Keratinocyte (primary cell): ENCODE data around the gene ARHGEF16. TPM values are rescaled to one million over a fixed set of nuclear protein-coding genes. Genes with fewer than 3 reads are reported as not detected.

Experiments used
- DNase-seq: peaks from one replicate; pipeline ENCODE4 v3.0.0-alpha.2; 2011; ENCODE audit warnings: low read depth, missing footprints, low spot score
- FAIRE-seq: peaks from 2 replicates; lab custom pipeline; 2011; peaks lifted over from hg19 to GRCh38; lab: Jason Lieb, UNC
- H2AFZ ChIP-seq: 2 replicates; pipeline ENCODE4 v1.6.0; 2012; ENCODE audit warnings: low read length, control low read depth, inconsistent platforms; ENCODE audit not compliant: control insufficient read depth
- H3K27ac ChIP-seq: 2 replicates; pipeline ENCODE4 v1.5.1; 2011; ENCODE audit warnings: low read length; ENCODE audit not compliant: control insufficient read depth, insufficient read depth
- H3K27me3 ChIP-seq: 3 replicates; pipeline ENCODE4 v1.6.0; 2011; ENCODE audit warnings: low read length; ENCODE audit not compliant: control insufficient read depth, insufficient read depth; ENCODE audit errors: extremely low read depth
- H3K36me3 ChIP-seq, 2 experiments: 2 replicates in 1 of 2; 3 replicates in 1 of 2; pipeline ENCODE4 v1.5.1; 2011; ENCODE audit warnings: low read length in 2 of 2, mild to moderate bottlenecking in 1 of 2; ENCODE audit not compliant: control insufficient read depth in 2 of 2, insufficient read depth in 2 of 2; ENCODE audit errors: extremely low read depth in 1 of 2
- H3K4me1 ChIP-seq: 3 replicates; pipeline ENCODE4 v1.5.1; 2011; ENCODE audit warnings: low read length; ENCODE audit not compliant: control insufficient read depth, insufficient read depth; ENCODE audit errors: extremely low read depth
- H3K4me2 ChIP-seq: 3 replicates; pipeline ENCODE4 v1.6.0; 2011; ENCODE audit warnings: low read depth, low read length; ENCODE audit not compliant: control insufficient read depth, insufficient read depth; ENCODE audit errors: extremely low read depth
- H3K4me3 ChIP-seq, 3 experiments: fragments of 200-600 bp in 1 of 3; sonication (generic) in 1 of 3; 2 replicates in 2 of 3; 3 replicates in 1 of 3; pipeline ENCODE4 v1.5.1; 2011 to 2016; ENCODE audit warnings: low read length in 3 of 3, mild to moderate bottlenecking in 3 of 3, control low read depth in 2 of 3, inconsistent platforms in 1 of 3, low read depth in 1 of 3, mixed read lengths in 1 of 3, mixed run types in 1 of 3, moderate library complexity in 1 of 3; ENCODE audit not compliant: control insufficient read depth in 2 of 3, insufficient read depth in 2 of 3; ENCODE audit errors: extremely low read depth in 1 of 3
- H3K79me2 ChIP-seq: 2 replicates; pipeline ENCODE4 v1.6.0; 2012; ENCODE audit warnings: low read length; ENCODE audit not compliant: control insufficient read depth, insufficient read depth
- H3K9ac ChIP-seq: 3 replicates; pipeline ENCODE4 v1.6.0; 2011; ENCODE audit warnings: low read length; ENCODE audit not compliant: control insufficient read depth, insufficient read depth; ENCODE audit errors: extremely low read depth
- H3K9me1 ChIP-seq: 3 replicates; pipeline ENCODE4 v1.6.0; 2011; ENCODE audit warnings: low read length; ENCODE audit not compliant: control insufficient read depth, insufficient read depth; ENCODE audit errors: extremely low read depth
- H3K9me3 ChIP-seq: 2 replicates; pipeline ENCODE4 v1.5.1; 2012; ENCODE audit warnings: low read depth, low read length; ENCODE audit not compliant: control insufficient read depth
- H4K20me1 ChIP-seq: 3 replicates; pipeline ENCODE4 v1.6.0; 2011; ENCODE audit warnings: low read length; ENCODE audit not compliant: control insufficient read depth, insufficient read depth; ENCODE audit errors: extremely low read depth
- CTCF ChIP-seq, 3 experiments: IDR thresholded peaks in 1 of 3; conservative IDR thresholded peaks in 1 of 3; optimal IDR thresholded peaks in 1 of 3; 2 replicates in 2 of 3; 3 replicates in 1 of 3; pipeline versions ENCODE3 to v1.5.1; 2011; ENCODE audit warnings: low read length in 3 of 3, mild to moderate bottlenecking in 3 of 3, moderate library complexity in 2 of 3, control low read depth in 1 of 3, inconsistent platforms in 1 of 3; ENCODE audit not compliant: insufficient read depth in 2 of 3; ENCODE audit errors: extremely low read depth in 1 of 3
- EZH2 ChIP-seq: IDR thresholded peaks from one replicate; pipeline ENCODE4 v1.6.1; 2012; ENCODE audit warnings: inconsistent platforms, mild to moderate bottlenecking, low read length, moderate library complexity
- dilution Hi-C: fragments of 300-500 bp; cut with MboI; formaldehyde crosslinking; loops from one replicate; pipeline ENCODE4 v1.7.0; 2020; ENCODE audit warnings: low sequenced_read_pairs; ENCODE audit not compliant: extremely low pct_ligation_motif_present
- polyA plus RNA-seq, 5 experiments: library from polyadenylated mRNA; depleted of rRNA in 3 of 5; stranded (reverse) in 3 of 5; stranded (forward) in 1 of 5; unstranded in 1 of 5; fragments of >200 nt; gene quantifications; 1 replicate in 1 of 5; 2 replicates in 3 of 5; 3 replicates in 1 of 5; pipeline versions ENCODE4 v1.2.1 to v1.2.3, GENCODE V29; 2011 to 2012; ENCODE audit warnings: missing spikeins in 2 of 5, low read depth in 1 of 5, low replicate concordance in 1 of 5

Gene ARHGEF16
- polyA plus RNA-seq, 1 donor (not counting 4 experiments of a cell fraction or from before 2014, with no cell fraction given) = 6.2 TPM

DNA sequence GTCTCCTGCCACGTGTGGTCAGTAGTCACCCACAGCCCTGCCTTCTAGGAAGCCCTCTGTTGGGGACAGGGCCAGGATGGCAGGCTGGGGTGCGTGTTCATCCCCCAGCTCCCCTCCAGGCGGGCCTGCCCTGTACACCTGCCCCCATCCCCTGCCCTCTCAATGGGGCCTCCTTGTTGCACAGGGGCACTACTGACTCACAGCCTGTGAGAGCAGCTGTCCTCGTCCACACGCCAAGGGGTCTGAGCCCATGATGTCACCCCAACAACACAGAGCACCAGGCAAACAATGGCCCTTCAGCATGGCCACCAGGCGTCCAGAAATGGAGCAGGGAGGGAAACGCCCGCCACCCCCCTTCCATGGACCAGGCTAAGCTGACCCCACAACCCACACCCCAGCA is 64.3 kb downstream of the ARHGEF16 start:
- Histone ChIP-seq H3K4me3 (no peak overlapping the region), H3K9ac (no peak overlapping the region), H3K36me3 (no peaks in the 10 kb centered on the region), H3K9me3 (no peaks in the 10 kb centered on the region), H3K4me2 (no peak overlapping the region), H3K27ac (no peak overlapping the region), H4K20me1 (no peaks in the 10 kb centered on the region), H3K4me1 (no peaks in the 10 kb centered on the region), H2AFZ (no peak overlapping the region), H3K27me3 (no peaks in the 10 kb centered on the region), H3K9me1 (no peaks in the 10 kb centered on the region), H3K79me2 (no peaks in the 10 kb centered on the region)
- no peak for FAIRE-seq
- dilution Hi-C loops = no loop called here
- DNase-seq = no peak
- TF ChIP-seq CTCF (optimal IDR thresholded peaks at IDR 0.05 in 1 of 3, IDR thresholded peaks at IDR 0.05 in 1 of 3, conservative IDR thresholded peaks at IDR 0.05 in 1 of 3; ENCODE audit: extremely low read depth in 1 of 3, insufficient read depth in 2 of 3, low read length in 3 of 3) = no peak
- TF ChIP-seq EZH2 = no peak

DNA sequence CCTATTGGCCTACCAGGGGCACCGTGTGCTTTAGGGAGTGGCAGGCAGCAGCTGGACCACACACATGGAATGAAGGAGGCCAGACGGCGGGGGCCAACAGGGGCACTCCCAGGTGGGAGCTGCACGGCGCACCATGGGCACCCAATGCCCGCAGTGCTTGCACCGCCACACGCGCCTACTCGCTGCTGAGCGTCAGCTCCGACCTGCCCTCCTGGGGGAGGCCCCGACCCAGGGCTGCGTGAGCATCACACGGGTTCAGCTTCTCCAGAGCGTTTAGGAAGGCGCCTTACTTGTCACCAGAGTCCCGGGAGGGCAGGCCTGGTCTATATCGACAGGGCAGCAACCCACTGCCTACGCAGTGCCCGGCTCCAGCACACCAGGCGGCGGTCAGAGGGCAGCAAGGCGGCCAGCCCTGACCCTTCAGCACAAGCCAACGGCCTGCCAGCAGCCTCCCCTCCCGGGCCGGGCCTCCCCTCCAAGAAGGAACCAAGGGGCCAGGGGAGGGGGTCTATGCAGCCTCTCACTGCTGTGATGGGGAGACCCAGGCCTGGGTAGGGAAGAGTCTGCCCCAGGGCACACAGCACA is 64.9 kb downstream of the ARHGEF16 start:
- Histone ChIP-seq H3K27me3 (no peaks in the 10 kb centered on the region), H3K9ac (no peak overlapping the region), H3K4me3 (no peak overlapping the region), H3K4me2 (no peak overlapping the region), H3K9me3 (no peaks in the 10 kb centered on the region), H4K20me1 (no peaks in the 10 kb centered on the region), H3K36me3 (no peaks in the 10 kb centered on the region), H3K27ac (no peak overlapping the region), H3K4me1 (no peaks in the 10 kb centered on the region), H3K79me2 (no peaks in the 10 kb centered on the region), H3K9me1 (no peaks in the 10 kb centered on the region), H2AFZ (no peak overlapping the region)
- TF ChIP-seq EZH2 (no peak), CTCF (optimal IDR thresholded peaks at IDR 0.05 in 1 of 3, IDR thresholded peaks at IDR 0.05 in 1 of 3, conservative IDR thresholded peaks at IDR 0.05 in 1 of 3; ENCODE audit: extremely low read depth in 1 of 3, insufficient read depth in 2 of 3, low read length in 3 of 3) (no peak)
- no peak for DNase-seq
- dilution Hi-C loops = no loop called here
- no peak for FAIRE-seq
